NCI-H1092 treated with DMSO at 0.1 percent for 48 hours (cell line): ENCODE results near the gene GMPR2.

Experiments
- DNase-seq: peaks from one replicate; lab custom pipeline; 2025; lab: John Stamatoyannopoulos, UW

Gene GMPR2

GRCh38 chr14:24252289-24253124 is 19.8 kb downstream of the GMPR2 start:
- DNase-seq: no peak

- DNase-seq: no peak
These were observed 21.2 kb downstream of the GMPR2 start for GRCh38 chr14:24253936-24254335.

GRCh38 chr14:24254630-24255392 is 22.1 kb downstream of the GMPR2 start:
- DNase-seq: no peak

GRCh38 chr14:24255438-24255837 is 22.7 kb downstream of the GMPR2 start:
- no peak for DNase-seq

- DNase-seq: no peak
These were observed 23.4 kb downstream of the GMPR2 start for GRCh38 chr14:24255931-24256711.

- DNase-seq: no peak
These were observed 24.2 kb downstream of the GMPR2 start for GRCh38 chr14:24256960-24257359.

- DNase-seq: no peak
These were observed 25.4 kb downstream of the GMPR2 start for GRCh38 chr14:24258119-24258518.

- no peak for DNase-seq
These were observed 26.0 kb downstream of the GMPR2 start for GRCh38 chr14:24258548-24259265.

- no peak for DNase-seq
These were observed 26.7 kb downstream of the GMPR2 start for GRCh38 chr14:24259282-24260025.

GRCh38 chr14:24260026-24260779 is 27.5 kb downstream of the GMPR2 start:
- DNase-seq: no peak

- no peak for DNase-seq
These were observed 28.0 kb downstream of the GMPR2 start for GRCh38 chr14:24260780-24261157.

GRCh38 chr14:24261256-24261968 is 28.7 kb downstream of the GMPR2 start:
- no peak for DNase-seq

- DNase-seq: no peak
These were observed 29.2 kb downstream of the GMPR2 start for GRCh38 chr14:24261969-24262327.

- no peak for DNase-seq
These were observed 30.3 kb downstream of the GMPR2 start, which contains the start of gene TGM1 for GRCh38 chr14:24262821-24263733. TGM1 (minus strand) TSS chr14:24263177; CDS start chr14:24262352, 825 bp downstream.

- DNase-seq: no peak
These were observed 31.1 kb downstream of the GMPR2 start for GRCh38 chr14:24263848-24264247.

- DNase-seq: no peak
These were observed 31.6 kb downstream of the GMPR2 start for GRCh38 chr14:24264298-24264697.

GRCh38 chr14:24266344-24267244 is 33.9 kb downstream of the GMPR2 start:
- DNase-seq: no peak

- no peak for DNase-seq
These were observed 34.8 kb downstream of the GMPR2 start for GRCh38 chr14:24267516-24267915.
